Kasumi-1 (cell line): Measurements from ENCODE around the gene DUSP1.

Experiments used
- DNase-seq, 2 experiments: peaks; one replicate each; lab custom pipeline; 2025; lab: John Stamatoyannopoulos, UW

Gene DUSP1

GRCh38 chr5:172762214-172763119 lies 8.5 kb downstream of the DUSP1 start:
- DNase-seq = no peak

GRCh38 chr5:172760959-172761358 lies 10.0 kb downstream of the DUSP1 start:
- no peak for DNase-seq

GRCh38 chr5:172760136-172760535 lies 10.9 kb downstream of the DUSP1 start:
- DNase-seq = no peak

GRCh38 chr5:172758834-172759149 lies 12.2 kb downstream of the DUSP1 start:
- no peak for DNase-seq

- no peak for DNase-seq
Observed at GRCh38 chr5:172758077-172758833, 12.7 kb downstream of the DUSP1 start.

- no peak for DNase-seq
Observed at GRCh38 chr5:172757394-172758010, 13.5 kb downstream of the DUSP1 start.

- no peak for DNase-seq
Observed at GRCh38 chr5:172756764-172757393, 14.1 kb downstream of the DUSP1 start.

- no peak for DNase-seq
Observed at GRCh38 chr5:172754596-172755356, 16.2 kb downstream of the DUSP1 start.

- DNase-seq = no peak
Observed at GRCh38 chr5:172753101-172753500, 17.9 kb downstream of the DUSP1 start.

- DNase-seq = no peak
Observed at GRCh38 chr5:172751761-172752510, 19.1 kb downstream of the DUSP1 start.

GRCh38 chr5:172749881-172750633 lies 20.9 kb downstream of the DUSP1 start:
- DNase-seq = no peak

GRCh38 chr5:172749076-172749475 lies 21.9 kb downstream of the DUSP1 start:
- no peak for DNase-seq

GRCh38 chr5:172748341-172748843 lies 22.6 kb downstream of the DUSP1 start:
- no peak for DNase-seq

GRCh38 chr5:172747471-172747870 lies 23.5 kb downstream of the DUSP1 start:
- no peak for DNase-seq

GRCh38 chr5:172746725-172747124 lies 24.3 kb downstream of the DUSP1 start:
- no peak for DNase-seq

GRCh38 chr5:172745838-172746237 lies 25.2 kb downstream of the DUSP1 start:
- no peak for DNase-seq

- DNase-seq = no peak
Observed at GRCh38 chr5:172745406-172745805, 25.6 kb downstream of the DUSP1 start.

- DNase-seq = no peak
Observed at GRCh38 chr5:172744123-172745104, 26.6 kb downstream of the DUSP1 start.
